Retinal pigment epithelial cell (primary cell): ENCODE data around the gene PWP2.
"Not testable (repeated sequence)": the region's sequence is repeated elsewhere in the genome, so short reads cannot be mapped to it uniquely, and the experiment has no call there.

ENCODE experiments used
- DNase-seq: peaks from one replicate; pipeline ENCODE4 v3.0.0-alpha.2; 2010; ENCODE audit warnings: low read depth
- H3K4me3 ChIP-seq: 2 replicates; pipeline ENCODE4 v1.5.1; 2011; ENCODE audit warnings: mild to moderate bottlenecking, low read length, control low read depth, moderate library complexity

PWP2 gene

GRCh38 chr21:44138039-44138438 lies 30.8 kb downstream of the PWP2 start:
- not testable (repeated sequence) for DNase-seq, H3K4me3 ChIP-seq

- H3K4me3 ChIP-seq, DNase-seq: not testable (repeated sequence)
Measured at GRCh38 chr21:44139787-44140551, 32.8 kb downstream of the PWP2 start.

- DNase-seq, H3K4me3 ChIP-seq: not testable (repeated sequence)
Measured at GRCh38 chr21:44140552-44140932, 33.3 kb downstream of the PWP2 start.

GRCh38 chr21:44142470-44142869 lies 35.3 kb downstream of the PWP2 start:
- H3K4me3 ChIP-seq, DNase-seq: not testable (repeated sequence)

- DNase-seq, H3K4me3 ChIP-seq: not testable (repeated sequence)
Measured at GRCh38 chr21:44143380-44143779, 36.2 kb downstream of the PWP2 start.

GRCh38 chr21:44143996-44144395 lies 36.8 kb downstream of the PWP2 start:
- DNase-seq, H3K4me3 ChIP-seq: not testable (repeated sequence)

- DNase-seq, H3K4me3 ChIP-seq: not testable (repeated sequence)
Measured at GRCh38 chr21:44144784-44145602, 37.8 kb downstream of the PWP2 start.

- not testable (repeated sequence) for DNase-seq, H3K4me3 ChIP-seq
Measured at GRCh38 chr21:44145616-44146015, 38.4 kb downstream of the PWP2 start.

DNA sequence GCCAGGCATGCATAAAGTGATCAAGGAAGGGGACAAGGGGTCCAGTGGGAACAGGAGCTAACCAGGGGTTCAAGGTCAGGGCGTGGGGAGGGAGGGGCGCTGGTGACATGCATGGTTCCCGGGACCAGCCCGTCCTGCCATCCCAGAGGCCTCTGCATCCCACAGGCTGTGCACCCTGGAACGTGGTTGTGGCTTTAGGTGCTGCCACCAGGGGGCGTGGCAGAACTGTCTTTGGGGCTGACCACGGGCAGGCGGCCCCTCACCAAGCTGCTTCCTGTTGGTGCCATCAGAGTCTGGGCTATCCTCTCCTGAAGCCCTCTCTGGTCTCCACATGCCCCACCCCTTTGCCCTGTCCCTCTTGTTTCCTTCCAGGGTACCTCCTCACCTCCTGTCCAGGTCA lies 39.9 kb downstream of the PWP2 start:
- not testable (repeated sequence) for H3K4me3 ChIP-seq, DNase-seq

DNA sequence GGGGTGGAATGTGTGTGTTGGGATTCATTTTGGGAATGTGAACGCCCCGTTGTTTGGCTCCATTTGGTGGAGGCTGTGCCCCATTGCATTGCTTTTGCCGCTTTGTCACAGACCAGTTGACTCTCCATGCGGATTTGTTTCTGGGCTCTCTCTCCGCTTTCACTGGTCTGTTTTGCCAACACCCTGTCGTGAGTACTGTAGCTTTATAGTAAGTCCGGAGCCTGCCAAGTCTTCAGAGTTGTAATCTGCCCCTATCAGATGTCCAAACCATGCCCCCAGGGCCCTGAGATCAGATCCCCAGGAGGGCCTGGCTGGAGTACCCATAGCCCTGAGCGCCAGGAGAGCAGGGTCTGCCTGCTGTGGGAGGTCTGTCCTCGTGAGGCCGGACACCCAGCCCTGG lies 43.1 kb downstream of the PWP2 start:
- not testable (repeated sequence) for H3K4me3 ChIP-seq, DNase-seq

DNA sequence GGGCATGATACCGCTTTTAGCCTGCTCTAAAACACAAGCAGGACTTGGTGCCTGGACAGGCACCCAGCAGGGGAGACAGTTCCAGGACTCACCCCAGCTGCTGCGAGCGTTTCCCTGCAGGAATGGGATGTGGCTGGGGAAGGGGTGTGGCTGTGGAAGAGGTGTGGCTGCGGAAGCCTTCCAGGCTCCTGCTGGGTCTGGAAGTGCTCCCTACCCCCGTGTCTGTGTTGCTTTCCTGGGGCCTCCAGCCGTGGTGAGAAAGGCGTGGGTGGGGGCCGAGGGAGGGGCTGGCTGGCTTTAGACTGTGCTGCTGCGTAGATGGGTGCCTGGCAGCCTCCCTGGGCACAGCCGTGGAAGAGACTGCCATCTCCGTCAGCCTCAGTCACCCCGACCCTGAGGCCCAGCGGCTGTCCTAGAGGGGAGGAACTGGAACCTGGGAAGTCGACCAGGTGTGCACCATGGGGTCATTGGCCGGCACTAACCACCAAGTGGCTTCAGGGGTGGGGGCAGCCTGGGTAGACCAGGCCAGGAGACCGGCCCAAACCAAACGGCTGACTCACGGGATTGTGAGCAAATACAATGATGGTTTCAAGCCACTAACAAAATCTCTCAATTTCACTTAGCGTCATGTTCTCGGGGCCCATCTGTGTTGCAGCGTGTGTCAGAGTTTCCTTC lies 46.2 kb downstream of the PWP2 start:
- DNase-seq, H3K4me3 ChIP-seq: not testable (repeated sequence)

DNA sequence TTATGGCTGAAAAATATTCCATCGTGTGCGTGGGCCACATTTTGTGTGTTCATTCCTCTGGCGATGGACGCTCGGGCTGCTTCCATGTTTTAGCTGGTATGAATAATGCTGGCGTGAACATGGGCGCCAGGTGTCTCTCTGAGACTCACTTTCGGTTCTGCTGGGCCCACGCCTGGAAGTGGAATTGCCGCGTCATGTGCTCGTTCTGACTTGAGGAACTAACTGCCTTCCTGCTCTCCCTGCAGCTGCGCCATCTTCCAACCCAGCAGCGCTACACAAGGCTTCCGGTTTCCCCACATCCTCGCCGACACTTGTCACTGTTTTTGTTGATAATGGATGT lies 46.7 kb downstream of the PWP2 start:
- H3K4me3 ChIP-seq, DNase-seq: not testable (repeated sequence)

DNA sequence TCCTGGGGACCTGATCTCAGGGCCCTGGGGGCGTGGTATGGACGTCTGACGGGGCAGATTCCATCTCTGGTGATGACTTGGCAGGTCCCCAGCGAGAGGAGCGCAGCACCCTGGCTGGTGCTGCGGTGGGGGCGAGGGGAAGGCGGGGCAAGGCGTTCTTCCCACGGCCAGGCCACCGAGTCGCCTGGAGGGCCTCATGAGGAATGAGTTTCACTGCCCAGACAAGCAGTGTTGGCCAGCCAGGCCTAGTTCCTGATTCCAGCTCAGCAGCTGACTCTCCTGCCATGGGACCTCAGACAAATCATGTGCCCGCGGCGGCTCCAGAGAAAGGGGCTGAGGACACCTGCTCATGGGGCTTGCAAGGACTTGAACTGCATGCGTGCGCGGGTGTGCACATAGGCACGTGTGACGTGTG lies 47.6 kb downstream of the PWP2 start:
- not testable (repeated sequence) for H3K4me3 ChIP-seq, DNase-seq

- not testable (repeated sequence) for DNase-seq, H3K4me3 ChIP-seq
Measured at GRCh38 chr21:44155231-44155993, 48.2 kb downstream of the PWP2 start.

DNA sequence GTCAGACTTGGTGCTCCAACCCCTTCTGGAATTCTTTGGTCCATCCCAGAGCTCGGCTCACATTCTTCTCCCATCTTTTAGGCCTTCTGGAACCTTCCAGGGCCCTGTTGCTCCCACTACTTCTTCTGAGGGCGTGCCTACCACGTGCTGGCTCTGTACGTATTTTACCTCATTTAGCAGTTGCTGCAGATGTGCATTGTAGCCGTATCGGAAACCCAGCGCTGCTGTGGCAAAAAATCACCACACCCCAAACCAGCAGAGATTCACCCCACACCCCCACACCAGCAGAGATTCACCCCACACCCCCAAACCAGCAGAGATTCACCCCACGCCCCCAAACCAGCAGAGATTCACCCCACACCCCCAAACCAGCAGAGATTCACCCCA lies 48.8 kb downstream of the PWP2 start:
- not testable (repeated sequence) for DNase-seq, H3K4me3 ChIP-seq

- DNase-seq, result not testable (repeated sequence)
Measured at GRCh38 chr21:44157439-44158081, 50.4 kb downstream of the PWP2 start.

GRCh38 chr21:44158082-44158468 lies 50.9 kb downstream of the PWP2 start:
- DNase-seq, H3K4me3 ChIP-seq: not testable (repeated sequence)

More at GRCh38 chr21:44157439-44158081, 50.4 kb downstream of the PWP2 start:
- H3K4me3 ChIP-seq, result not testable (repeated sequence)

DNA sequence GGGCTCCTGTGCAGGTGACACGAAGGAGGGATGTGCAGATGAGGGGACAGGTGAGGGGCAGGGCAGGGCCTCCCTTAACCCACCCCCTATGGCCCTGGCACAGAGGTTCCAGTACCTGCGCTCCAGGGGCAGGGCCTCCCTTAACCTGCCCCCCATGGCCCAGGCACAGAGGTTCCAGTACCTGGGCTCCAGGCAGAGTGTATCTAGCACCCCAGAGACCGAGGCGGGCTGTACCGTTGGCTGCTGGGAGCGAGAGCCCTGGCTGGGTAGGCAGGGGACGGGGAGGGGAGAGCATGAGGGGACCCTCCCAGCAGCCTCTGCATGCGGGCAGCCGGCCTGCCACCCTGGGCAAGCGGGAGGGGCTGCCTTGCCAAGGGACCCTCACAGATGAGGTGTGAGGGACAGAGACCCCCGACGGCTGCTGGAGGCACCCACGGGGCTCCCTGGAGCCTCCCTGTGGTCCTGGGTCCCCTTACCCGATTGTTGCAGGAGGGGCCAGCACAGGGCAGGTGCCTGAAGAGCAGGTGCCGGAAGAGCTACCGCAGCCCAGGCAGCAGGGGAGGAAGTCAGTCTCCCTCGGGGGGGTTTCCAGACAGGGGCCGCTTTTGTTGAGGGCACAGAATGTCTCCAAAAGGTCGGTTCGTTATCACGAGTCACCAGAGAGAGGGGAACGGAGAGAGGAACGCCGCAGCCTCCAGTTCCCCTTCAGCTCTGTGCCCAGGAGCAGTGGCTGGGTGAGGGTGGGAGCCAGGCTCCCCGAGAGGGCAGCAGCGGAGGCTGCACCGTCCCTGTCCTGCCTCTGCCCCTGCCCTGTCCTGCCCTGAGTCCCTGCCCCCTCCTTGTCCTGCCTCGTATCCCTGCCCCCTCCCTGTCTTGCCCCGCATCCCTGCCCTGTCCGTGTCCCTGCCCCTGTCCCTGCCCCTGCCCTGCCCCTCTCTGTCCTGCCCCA lies 52.4 kb downstream of the PWP2 start:
- DNase-seq, result not testable (repeated sequence)

More for the DNA sequence above, 52.4 kb downstream of the PWP2 start:
- H3K4me3 ChIP-seq, result not testable (repeated sequence)
